H9 (cell line): ENCODE data around the gene PRX. TPM values are rescaled to one million over a fixed set of nuclear protein-coding genes. Genes with fewer than 3 reads are reported as not detected.

Experiments
- DNase-seq: peaks from one replicate; pipeline ENCODE4 v3.0.0-alpha.2; 2017
- H2AFZ ChIP-seq: one replicate; pipeline ENCODE4 v1.6.1; 2013; ENCODE audit warnings: mild to moderate bottlenecking, low read length, control low read depth, moderate library complexity
- H2AK5ac ChIP-seq: 2 replicates; pipeline ENCODE4 v1.6.1; 2013; ENCODE audit warnings: low read length, control low read depth, mixed read lengths; ENCODE audit not compliant: insufficient read length
- H2BK120ac ChIP-seq: one replicate; pipeline ENCODE4 v1.6.1; 2013; ENCODE audit warnings: low read depth, mild to moderate bottlenecking, low read length, control low read depth, inconsistent platforms; ENCODE audit not compliant: poor library complexity, severe bottlenecking
- H2BK12ac ChIP-seq: 2 replicates; pipeline ENCODE4 v1.6.1; 2013; ENCODE audit warnings: low read length, control low read depth, mixed read lengths, low read depth; ENCODE audit not compliant: insufficient read length
- H2BK15ac ChIP-seq: 2 replicates; pipeline ENCODE4 v1.6.1; 2013; ENCODE audit warnings: low read depth, low read length, control low read depth
- H2BK20ac ChIP-seq: one replicate; pipeline ENCODE4 v1.6.1; 2013; ENCODE audit warnings: low read depth, mild to moderate bottlenecking, low read length, control low read depth, inconsistent platforms; ENCODE audit not compliant: poor library complexity, severe bottlenecking
- H2BK5ac ChIP-seq: 2 replicates; pipeline ENCODE4 v1.6.1; 2013; ENCODE audit warnings: low read length, control low read depth, mixed read lengths; ENCODE audit not compliant: insufficient read length
- H3K14ac ChIP-seq: 2 replicates; pipeline ENCODE4 v1.6.1; 2013; ENCODE audit warnings: low read length, control low read depth; ENCODE audit not compliant: insufficient read depth
- H3K18ac ChIP-seq: 2 replicates; pipeline ENCODE4 v1.6.1; 2013; ENCODE audit warnings: low read depth, mild to moderate bottlenecking, mixed read lengths, low read length, control low read depth; ENCODE audit not compliant: insufficient read length
- H3K23ac ChIP-seq: 2 replicates; pipeline ENCODE4 v1.6.1; 2013; ENCODE audit warnings: low read length, control low read depth, mixed read lengths, low read depth; ENCODE audit not compliant: insufficient read length
- H3K23me2 ChIP-seq: 2 replicates; pipeline ENCODE4 v1.6.1; 2013; ENCODE audit warnings: low read depth, mild to moderate bottlenecking, mixed read lengths, low read length, control low read depth; ENCODE audit not compliant: insufficient read length, poor library complexity, severe bottlenecking
- H3K27ac ChIP-seq: 2 replicates; pipeline ENCODE4 v1.5.1; 2013; ENCODE audit warnings: low read length, control low read depth, mixed read lengths, low read depth; ENCODE audit not compliant: insufficient read length
- H3K27me3 ChIP-seq: 2 replicates; pipeline ENCODE4 v1.6.1; 2013; ENCODE audit warnings: low read length, control low read depth, inconsistent platforms; ENCODE audit not compliant: insufficient read depth
- H3K4ac ChIP-seq: 2 replicates; pipeline ENCODE4 v1.6.1; 2013; ENCODE audit warnings: low read depth, mild to moderate bottlenecking, control low read depth, inconsistent platforms, low read length, moderate library complexity
- H3K4me1 ChIP-seq: 2 replicates; pipeline ENCODE4 v1.6.1; 2013; ENCODE audit warnings: low read length, control low read depth, inconsistent platforms; ENCODE audit not compliant: insufficient read depth
- H3K4me2 ChIP-seq: 2 replicates; pipeline ENCODE4 v1.6.1; 2013; ENCODE audit warnings: low read length, control low read depth, mixed read lengths; ENCODE audit not compliant: insufficient read length, insufficient read depth
- H3K56ac ChIP-seq: 2 replicates; pipeline ENCODE4 v1.6.1; 2013; ENCODE audit warnings: low read depth, mild to moderate bottlenecking, mixed read lengths, low read length, control low read depth; ENCODE audit not compliant: insufficient read length
- H3K79me1 ChIP-seq: 2 replicates; pipeline ENCODE4 v1.6.1; 2013; ENCODE audit warnings: low read depth, mild to moderate bottlenecking, moderate library complexity, low read length, control low read depth, inconsistent platforms; ENCODE audit not compliant: insufficient read depth, poor library complexity, severe bottlenecking
- H3K79me2 ChIP-seq: 2 replicates; pipeline ENCODE4 v1.6.1; 2013; ENCODE audit warnings: low read length, control low read depth, inconsistent platforms; ENCODE audit not compliant: insufficient read depth
- H3K9ac ChIP-seq: 2 replicates; pipeline ENCODE4 v1.6.1; 2013; ENCODE audit warnings: low read length, control low read depth, mixed read lengths; ENCODE audit not compliant: insufficient read length; ENCODE audit errors: extremely low read depth
- H3K9me3 ChIP-seq: one replicate; pipeline ENCODE4 v1.6.1; 2013; ENCODE audit warnings: low read depth, low read length, inconsistent platforms; ENCODE audit not compliant: control insufficient read depth
- H3T11ph ChIP-seq: one replicate; pipeline ENCODE4 v1.6.1; 2013; ENCODE audit warnings: mild to moderate bottlenecking, low read length, control low read depth, inconsistent platforms
- H4K20me1 ChIP-seq: one replicate; pipeline ENCODE4 v1.6.1; 2013; ENCODE audit not compliant: control insufficient read depth, insufficient read length, insufficient read depth
- H4K5ac ChIP-seq: 2 replicates; pipeline ENCODE4 v1.6.1; 2013; ENCODE audit warnings: low read depth, mild to moderate bottlenecking, mixed read lengths, low read length, control low read depth; ENCODE audit not compliant: insufficient read length
- H4K8ac ChIP-seq: replicated peaks from 2 replicates; pipeline ENCODE4 v1.6.1; 2013; ENCODE audit warnings: low read length, control low read depth, mixed read lengths, low read depth; ENCODE audit not compliant: insufficient read length
- H4K91ac ChIP-seq: 2 replicates; pipeline ENCODE4 v1.6.1; 2013; ENCODE audit warnings: low read depth, mild to moderate bottlenecking, moderate library complexity, mixed read lengths, low read length, control low read depth; ENCODE audit not compliant: insufficient read length
- H3K27ac Mint-ChIP-seq, 3 experiments: 2 replicates in 2 of 3; 3 replicates in 1 of 3; pipeline ENCODE4 v1.8.0; 2020 to 2021; ENCODE audit warnings: mixed read lengths in 3 of 3, mild to moderate bottlenecking in 1 of 3, moderate library complexity in 1 of 3
- H3K27me3 Mint-ChIP-seq: 2 replicates; pipeline ENCODE4 v1.8.0; 2021; ENCODE audit warnings: low read depth, mild to moderate bottlenecking, moderate library complexity, mixed read lengths
- H3K36me3 Mint-ChIP-seq, 3 experiments: 2 replicates in 2 of 3; 3 replicates in 1 of 3; pipeline ENCODE4 v1.8.0; 2020 to 2021; ENCODE audit warnings: low read depth in 3 of 3, mixed read lengths in 3 of 3; ENCODE audit not compliant: insufficient read depth in 1 of 3
- H3K4me1 Mint-ChIP-seq, 2 experiments: 2 replicates each; pipeline ENCODE4 v1.8.0; 2020; ENCODE audit warnings: mixed read lengths in 2 of 2
- H3K4me3 Mint-ChIP-seq, 2 experiments: 2 replicates in 1 of 2; 3 replicates in 1 of 2; pipeline ENCODE4 v1.8.0; 2020 to 2021; ENCODE audit warnings: mild to moderate bottlenecking in 2 of 2, mixed read lengths in 2 of 2, moderate library complexity in 1 of 2
- H3K9me3 Mint-ChIP-seq, 2 experiments: 2 replicates in 1 of 2; 3 replicates in 1 of 2; pipeline ENCODE4 v1.8.0; 2020; ENCODE audit warnings: mild to moderate bottlenecking in 2 of 2, mixed read lengths in 2 of 2, moderate library complexity in 1 of 2
- CTCF ChIP-seq: fragments of 200-600 bp; sonication (generic); conservative IDR thresholded peaks from 3 replicates; pipeline ENCODE4 v1.8.0; 2021; ENCODE audit warnings: antibody characterized with exemption, mild to moderate bottlenecking
- WGBS: extraction: QIAGEN DNeasy Blood & Tissue Kit; methylation state at CpG from one replicate; pipeline ENCODE4 v1.1.7; 2013; ENCODE audit warnings: missing lambda C conversion rate, low lambda C conversion rate, mixed read lengths; ENCODE audit not compliant: insufficient read length; ENCODE audit errors: extremely low coverage; 5-methylcytosine and 5-hydroxymethylcytosine counted together
- total RNA-seq: library from RNA; stranded (reverse); gene quantifications from 2 replicates; pipeline ENCODE4 v1.2.1, GENCODE V29; 2021

Gene PRX
- total RNA-seq, 1 experiment from 2014 or later, result 4.0 TPM

GRCh38 chr19:40449506-40449905, 36.3 kb upstream of the PRX start:
- no peaks in the 10 kb centered on the region for H3K27me3 Mint-ChIP-seq
- no peaks in the 10 kb centered on the region for H4K20me1 ChIP-seq
- no peak overlapping the region for H3K56ac ChIP-seq
- H3K9ac ChIP-seq, result no peak overlapping the region
- H3K18ac ChIP-seq, result no peak overlapping the region
- H3K4me3 Mint-ChIP-seq, result no peak overlapping the region
- H2AFZ ChIP-seq, result no peak overlapping the region
- no CpG with 5 or more reads among the region's 4 CpGs for WGBS
- H3K23me2 ChIP-seq, result peaks cover 3% of the 10 kb centered on the region
- no peak overlapping the region for H2BK5ac ChIP-seq
- no peak overlapping the region for H3K4ac ChIP-seq
- H2BK12ac ChIP-seq, result no peak overlapping the region
- no peak overlapping the region for H3K14ac ChIP-seq
- no peak overlapping the region for H4K5ac ChIP-seq
- no peak for TF ChIP-seq CTCF
- no peak overlapping the region for H3T11ph ChIP-seq
- no peaks in the 10 kb centered on the region for H3K79me2 ChIP-seq
- no peak overlapping the region for H2BK120ac ChIP-seq
- no peak overlapping the region for H2BK20ac ChIP-seq
- no peak overlapping the region for H3K27ac Mint-ChIP-seq
- H4K8ac ChIP-seq, result no peak overlapping the region
- no peak overlapping the region for H3K27ac ChIP-seq
- H2BK15ac ChIP-seq, result no peak overlapping the region
- H3K36me3 Mint-ChIP-seq, result peaks cover 0 to 18% (median 4%) of the 10 kb centered on the region in 3 experiments; a peak in 4 of 7 replicates
- H3K4me1 Mint-ChIP-seq, result peaks cover 20 to 24% of the 10 kb centered on the region in 2 experiments
- H3K9me3 ChIP-seq, result no peaks in the 10 kb centered on the region
- H3K9me3 Mint-ChIP-seq, result no peaks in the 10 kb centered on the region; a peak in 1 of 5 replicates
- H4K91ac ChIP-seq, result no peak overlapping the region
- no peak overlapping the region for H3K23ac ChIP-seq
- H3K4me2 ChIP-seq, result no peak overlapping the region
- H3K4me1 ChIP-seq, result no peaks in the 10 kb centered on the region
- no peak overlapping the region for H2AK5ac ChIP-seq
- DNase-seq, result no peak
- H3K79me1 ChIP-seq, result no peaks in the 10 kb centered on the region
- H3K27me3 ChIP-seq, result no peaks in the 10 kb centered on the region
